K562 (cell line): Measurements from ENCODE around the gene BET1L. TPM values are rescaled to one million over a fixed set of nuclear protein-coding genes. Genes with fewer than 3 reads are reported as not detected.

ENCODE experiments used
- ATAC-seq: fragments of 200-7000 bp; cut with Tn5 transposase; 3 replicates; pipeline ENCODE4 v1.9.1; 2020; ENCODE audit warnings: moderate library complexity
- BruUV-seq: library from RNA; stranded (reverse); fragments of 400-500 nt; replicated peaks from 2 replicates; lab custom pipeline; 2021; lab: Mats Ljungman, UMichigan
- CTCF ChIA-PET: fragments of 300-600 bp; formaldehyde crosslinking; extraction: SDS; loops from one replicate; lab custom pipeline; 2021; ENCODE audit warnings: low intra/inter-chr PET ratio; lab: Yijun Ruan, JAX
- POLR2A ChIA-PET: fragments of 300-600, 350-650 bp; sonication (Branson Sonifier 250); formaldehyde crosslinking; extraction: SDS; loops from one replicate; lab custom pipeline; 2021; ENCODE audit warnings: antibody characterized with exemption, inconsistent platforms; lab: Yijun Ruan, JAX
- DNase-seq, 4 experiments: peaks; one replicate each; pipeline versions ENCODE4 v3.0.0 to v3.0.0-alpha.2; 2011 to 2018; ENCODE audit warnings: low spot score in 3 of 4, mixed read lengths in 3 of 4; ENCODE audit errors: extremely low read depth in 1 of 4
- FAIRE-seq: peaks from 2 replicates; lab custom pipeline; 2011; peaks lifted over from hg19 to GRCh38; lab: Jason Lieb, UNC
- H2AFZ ChIP-seq: 2 replicates; pipeline ENCODE4 v1.6.0; 2011; ENCODE audit warnings: low read depth, low read length, control low read depth, inconsistent platforms
- H3K27ac ChIP-seq: fragments of 200-600 bp; 3 replicates; pipeline ENCODE4 v1.8.0; 2011; ENCODE audit warnings: low read depth, mild to moderate bottlenecking, control low read depth, inconsistent platforms, low read length, moderate library complexity, mixed read lengths; ENCODE audit errors: extremely low read depth
- H3K27me3 ChIP-seq, 2 experiments: fragments of 300-600 bp in 1 of 2; 2 replicates in 1 of 2; 3 replicates in 1 of 2; pipeline versions ENCODE4 v1.6.0 to v1.8.0; 2011; ENCODE audit warnings: inconsistent platforms in 2 of 2, low read length in 2 of 2, mild to moderate bottlenecking in 1 of 2, mixed read lengths in 1 of 2, moderate library complexity in 1 of 2; ENCODE audit not compliant: control insufficient read depth in 2 of 2, insufficient read depth in 2 of 2
- H3K36me3 ChIP-seq: fragments of 300-600 bp; 3 replicates; pipeline ENCODE4 v1.8.0; 2011; ENCODE audit warnings: mild to moderate bottlenecking, low read length, inconsistent platforms; ENCODE audit not compliant: control insufficient read depth, insufficient read depth
- H3K4me1 ChIP-seq, 2 experiments: fragments of 200-600 bp in 1 of 2; replicated peaks in 1 of 2; 2 replicates in 1 of 2; 3 replicates in 1 of 2; pipeline versions ENCODE4 v1.5.1 to v1.8.0; 2011; ENCODE audit warnings: inconsistent platforms in 2 of 2, low read length in 2 of 2, mild to moderate bottlenecking in 1 of 2, mixed read lengths in 1 of 2, moderate library complexity in 1 of 2; ENCODE audit not compliant: control insufficient read depth in 2 of 2, insufficient read depth in 2 of 2
- H3K4me2 ChIP-seq: 2 replicates; pipeline ENCODE4 v1.6.1; 2011; ENCODE audit warnings: low read length, control low read depth, inconsistent platforms, mixed read lengths; ENCODE audit not compliant: insufficient read depth
- H3K4me3 ChIP-seq: fragments of 200-600 bp; sonication (generic), shearing (Covaris generic); 2 replicates; pipeline ENCODE4 v1.5.1; 2016; ENCODE audit warnings: control low read depth, inconsistent platforms
- H3K79me2 ChIP-seq: fragments of 200-600 bp; 3 replicates; pipeline ENCODE4 v1.8.0; 2011; ENCODE audit warnings: low read length, inconsistent platforms; ENCODE audit not compliant: control insufficient read depth, insufficient read depth
- H3K9ac ChIP-seq, 2 experiments: 2 replicates each; pipeline versions ENCODE4 v1.6.0 to v1.6.1; 2011; ENCODE audit warnings: low read depth in 2 of 2, low read length in 2 of 2, control low read depth in 1 of 2, inconsistent platforms in 1 of 2, mild to moderate bottlenecking in 1 of 2, mixed read lengths in 1 of 2; ENCODE audit not compliant: insufficient read depth in 1 of 2
- H3K9me1 ChIP-seq: one replicate; pipeline ENCODE4 v1.6.0; 2011; ENCODE audit warnings: inconsistent platforms, mild to moderate bottlenecking, low read length, moderate library complexity; ENCODE audit not compliant: control insufficient read depth, insufficient read depth
- H3K9me3 ChIP-seq: replicated peaks from 2 replicates; pipeline ENCODE4 v1.5.1; 2011; ENCODE audit warnings: low read depth, low read length, inconsistent platforms; ENCODE audit not compliant: control insufficient read depth, insufficient read depth
- H4K20me1 ChIP-seq: replicated peaks from 2 replicates; pipeline ENCODE4 v1.6.1; 2011; ENCODE audit warnings: low read length, inconsistent platforms, mixed read lengths; ENCODE audit not compliant: control insufficient read depth, insufficient read depth
- CBFB ChIP-seq: sonication (generic); formaldehyde crosslinking; IDR thresholded peaks from 2 replicates; pipeline ENCODE4 v1.4.0; 2020; ENCODE audit warnings: mild to moderate bottlenecking, missing genetic modification reagents
- CXXC5 ChIP-seq: fragments of 250-450 bp; sonication (Bioruptor Pico); IDR thresholded peaks from 2 replicates; pipeline ENCODE4 v1.8.0; 2022; ENCODE audit warnings: inconsistent platforms, mild to moderate bottlenecking, moderate library complexity
- ERF ChIP-seq: fragments of 450-650 bp; formaldehyde crosslinking; IDR thresholded peaks from 2 replicates; pipeline ENCODE4 v1.4.0; 2020; ENCODE audit warnings: mild to moderate bottlenecking, mixed read lengths
- ETV6 ChIP-seq, 3 experiments: fragments of 150-350 bp in 1 of 3; sonication (generic) in 1 of 3; formaldehyde crosslinking in 1 of 3; IDR thresholded peaks; 2 replicates each; pipeline versions ENCODE4 v1.6.1 to v1.8.0; 2014 to 2022; ENCODE audit warnings: borderline replicate concordance in 2 of 3, low read depth in 2 of 3, antibody characterized with exemption in 1 of 3, low read length in 1 of 3, mild to moderate bottlenecking in 1 of 3, missing genetic modification reagents in 1 of 3
- GABPB2 ChIP-seq: fragments of 250-450 bp; sonication (Bioruptor Pico); conservative IDR thresholded peaks from 2 replicates; pipeline ENCODE4 v1.5.1; 2021; ENCODE audit warnings: mild to moderate bottlenecking
- MYBL2 ChIP-seq, 2 experiments: fragments of 450-650 bp in 1 of 2; sonication (generic) in 1 of 2; formaldehyde crosslinking in 1 of 2; IDR thresholded peaks; 2 replicates each; pipeline versions ENCODE4 v1.6.1 to v1.8.1; 2017 to 2022; ENCODE audit warnings: borderline replicate concordance in 1 of 2, inconsistent platforms in 1 of 2, low read depth in 1 of 2, mild to moderate bottlenecking in 1 of 2, missing genetic modification reagents in 1 of 2, moderate library complexity in 1 of 2
- POLR2G ChIP-seq: fragments of 200-400 bp; formaldehyde crosslinking; IDR thresholded peaks from 2 replicates; pipeline ENCODE4 v1.6.1; 2017; ENCODE audit warnings: low read depth, mild to moderate bottlenecking, antibody characterized with exemption, low read length, moderate library complexity
- RBFOX2 ChIP-seq: fragments of 200-400 bp; formaldehyde crosslinking; IDR thresholded peaks from 2 replicates; pipeline ENCODE4 v1.6.1; 2017; ENCODE audit warnings: low read depth, mild to moderate bottlenecking, low read length, moderate library complexity
- RBM25 ChIP-seq: fragments of 200-400 bp; formaldehyde crosslinking; IDR thresholded peaks from 2 replicates; pipeline ENCODE4 v1.6.1; 2018; ENCODE audit warnings: low read length, low read depth, moderate library complexity; ENCODE audit not compliant: severe bottlenecking
- SUPT5H ChIP-seq: fragments of 450-650 bp; IDR thresholded peaks from 2 replicates; pipeline ENCODE4 v1.6.1; 2016
- ZBTB17 ChIP-seq: fragments of 450-650 bp; formaldehyde crosslinking; IDR thresholded peaks from 2 replicates; pipeline ENCODE4 v1.4.0; 2020; ENCODE audit warnings: mild to moderate bottlenecking
- ZEB2 ChIP-seq: fragments of 450-650 bp; IDR thresholded peaks from 2 replicates; pipeline ENCODE4 v1.6.1; 2016
- WGBS: fragments of 100-300 bp; shearing (Covaris generic); methylation state at CpG from one replicate; pipeline ENCODE4 v1.1.6; 2016; ENCODE audit warnings: low coverage, mixed read lengths; ENCODE audit not compliant: insufficient coverage; ENCODE audit errors: missing lambda C conversion rate; 5-methylcytosine and 5-hydroxymethylcytosine counted together
- in situ Hi-C: fragments of 300-500 bp; cut with MboI; formaldehyde crosslinking; loops from 4 replicates; pipeline ENCODE4 v1.15.0; 2018; ENCODE audit warnings: inconsistent platforms, mixed read lengths
- intact Hi-C: fragments of 100-400 bp; cut with micrococcal nuclease; formaldehyde crosslinking; loops from 2 replicates; pipeline ENCODE4 v1.14.2; 2022
- polyA plus RNA-seq, 8 experiments: library from polyadenylated mRNA; depleted of rRNA in 4 of 8; stranded (reverse) in 5 of 8; unstranded in 3 of 8; fragments of >200 nt; fragmentation: Nextera tagmentation in 2 of 8; fragmentation: Illumina TruSeq in 1 of 8; extraction: Ambion mirVana in 2 of 8; extraction: Trizol in 1 of 8; gene quantifications; 2 replicates each; pipeline versions ENCODE4 v1.2.1 to v1.2.3, GENCODE V29; 2011 to 2014; ENCODE audit warnings: inconsistent platforms in 1 of 8, missing spikeins in 1 of 8
- total RNA-seq, 7 experiments: library from RNA; depleted of rRNA in 6 of 7; stranded (reverse); fragments of >200 nt in 6 of 7; fragmentation: Illumina TruSeq in 2 of 7; extraction: Trizol in 2 of 7; gene quantifications; 2 replicates each; pipeline versions ENCODE4 v1.2.1 to v1.2.3, GENCODE V29; 2011 to 2021; ENCODE audit warnings: low replicate concordance in 1 of 7

Gene BET1L
- total and polyA plus RNA-seq, 9 of the 15 experiments (the other 6 are each of a cell fraction or from before 2014, with no cell fraction given), result 9.9 to 69.1 (median 19.9) TPM

DNA sequence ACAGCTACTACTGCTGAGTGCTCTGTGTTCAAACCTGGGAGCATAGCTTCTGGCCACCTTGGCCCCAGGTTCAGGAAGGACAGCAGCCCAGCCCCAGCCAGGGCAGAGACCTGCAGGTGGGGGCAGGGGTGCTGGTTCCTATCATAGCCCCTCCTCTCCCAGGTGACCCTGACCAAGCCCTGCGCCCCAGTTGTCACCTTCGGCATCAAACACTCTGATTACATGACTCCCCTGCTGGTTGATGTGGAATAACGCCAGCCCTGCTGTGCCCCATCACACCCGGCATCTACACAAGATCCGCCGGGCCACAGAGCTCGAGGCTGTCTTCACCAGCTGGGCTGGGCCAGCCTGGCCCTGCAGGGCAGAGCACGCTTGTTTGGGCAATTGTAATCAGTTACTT lies 7.4 kb downstream of the BET1L start:
- intact Hi-C loops (no loop called here), in situ Hi-C loops (loop anchor here (5.0 kb wide), 1 partner anchor 318 kb away; no protein-coding TSS in a partner anchor)
- no peak overlapping the region for H3K27ac ChIP-seq
- H3K36me3 ChIP-seq, result peaks cover 31% of the 10 kb centered on the region
- peaks cover 11% of the 10 kb centered on the region for H3K79me2 ChIP-seq
- TF ChIP-seq SUPT5H, result 0 out of 2 replicates have a peak, but pooled peaks have one; percentile 26
- TF ChIP-seq CXXC5 (CRISPR knock-in tag), result no peak
- TF ChIP-seq RBFOX2, result peak; percentile 20; the same call in 1 of the 2 replicates
- TF ChIP-seq ZBTB17, result no peak
- TF ChIP-seq CBFB (CRISPR knock-in tag), result no peak
- peak; percentile 54 for TF ChIP-seq POLR2G
- no peak for TF ChIP-seq ERF (CRISPR knock-in tag)
- TF ChIP-seq ZEB2, result no peak
- no peak for TF ChIP-seq MYBL2 (IDR thresholded peaks at IDR 0.05; ENCODE audit: low read depth)
- no peak for TF ChIP-seq MYBL2 (CRISPR knock-in tag; IDR thresholded peaks at IDR 0.05; ENCODE audit: borderline replicate concordance)
- no peak for TF ChIP-seq ETV6 (IDR thresholded peaks at IDR 0.05; ENCODE audit: borderline replicate concordance in 1 of 2, low read depth in 2 of 2, low read length in 1 of 2)
- no peak for TF ChIP-seq ETV6 (CRISPR knock-in tag; IDR thresholded peaks at IDR 0.05; ENCODE audit: borderline replicate concordance)
- no peak for TF ChIP-seq GABPB2 (CRISPR knock-in tag)
- no peak for TF ChIP-seq RBM25
- no peaks in the 10 kb centered on the region for H3K9me3 ChIP-seq
- H3K9me1 ChIP-seq, result no peaks in the 10 kb centered on the region
- no TSS peak for BruUV-seq
- ChIA-PET POLR2A (interaction anchor here (0.5 to 1.2 kb wide), 3 partner anchors 14 to 249 kb away, joined by 3 to 4 read pairs (median 3); no protein-coding TSS in a partner anchor), CTCF (no interaction called here)
- H3K4me3 ChIP-seq, result no peak overlapping the region
- H2AFZ ChIP-seq, result no peak overlapping the region
- H3K4me2 ChIP-seq, result no peak overlapping the region
- FAIRE-seq (no peak), ATAC-seq (no peak), DNase-seq (peak in 1 of 4 experiments; percentile 18)
- peak overlapping the region in 1 of 2 experiments; percentile 68; a peak in 1 of 4 replicates for H3K9ac ChIP-seq
- no peaks in the 10 kb centered on the region for H3K27me3 ChIP-seq
- peaks cover 14% of the 10 kb centered on the region for H4K20me1 ChIP-seq
- peaks cover 13 to 37% of the 10 kb centered on the region in 2 experiments; a peak in 4 of 5 replicates for H3K4me1 ChIP-seq
- 81% methylated on average over 8 of the region's 8 CpGs for WGBS
